Transverse colon (tissue), 4 donors: ENCODE data around the gene NR4A2.

Experiments
- CTCF ChIP-seq, 5 experiments: fragments of 200-600 bp in 3 of 5; fragments of 450-650 bp in 2 of 5; sonication (generic) in 3 of 5; IDR thresholded peaks; 1 replicate in 2 of 5; 2 replicates in 3 of 5; pipeline ENCODE4 v1.5.1; 2016 to 2017; ENCODE audit warnings: antibody characterized with exemption in 5 of 5, inconsistent platforms in 3 of 5, mild to moderate bottlenecking in 2 of 5, moderate library complexity in 1 of 5
- EP300 ChIP-seq: sonication (generic); formaldehyde crosslinking; IDR thresholded peaks from one replicate; pipeline ENCODE4 v1.6.1; 2017; ENCODE audit warnings: antibody characterized with exemption, low read depth
- POLR2A ChIP-seq: fragments of 450-650 bp; IDR thresholded peaks from one replicate; pipeline ENCODE4 v1.6.1; 2016; ENCODE audit warnings: antibody characterized with exemption, mild to moderate bottlenecking, moderate library complexity
- POLR2AphosphoS5 ChIP-seq, 3 donors: sonication (generic); formaldehyde crosslinking; IDR thresholded peaks; one replicate each; pipeline ENCODE4 v1.6.1; 2016; ENCODE audit warnings: antibody characterized with exemption in 3 of 3

GRCh38 chr2:156322686-156323231 lies 9.8 kb downstream of the NR4A2 start:
- TF ChIP-seq CTCF (IDR thresholded peaks at IDR 0.05) (no peak), POLR2AphosphoS5 (IDR thresholded peaks at IDR 0.05) (no peak), POLR2A (no peak), EP300 (no peak)
